Measurements from ENCODE around the gene ABLIM1.

ABLIM1 gene

DNA sequence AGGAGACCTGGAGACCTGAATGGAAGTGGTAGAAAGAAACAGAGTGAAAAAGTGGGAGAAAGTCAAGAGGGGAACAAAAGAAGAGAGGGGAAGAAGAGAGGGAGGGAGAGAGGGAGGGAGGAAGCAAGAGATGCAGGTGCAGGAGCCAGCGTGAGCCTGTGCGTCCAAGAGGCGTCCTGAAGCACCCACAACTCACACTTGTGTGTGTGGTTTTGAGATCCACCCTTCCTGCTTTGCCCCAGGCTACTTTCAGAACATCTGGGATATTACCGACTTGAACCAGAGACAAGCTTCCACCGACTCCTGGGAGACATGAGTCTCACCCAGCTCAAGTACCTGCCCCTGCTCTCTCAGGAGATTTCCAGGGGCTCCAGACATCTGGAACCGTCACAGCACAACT lies 263.5 kb downstream of the ABLIM1 start:
- TF ChIP-seq, protein P1, sequence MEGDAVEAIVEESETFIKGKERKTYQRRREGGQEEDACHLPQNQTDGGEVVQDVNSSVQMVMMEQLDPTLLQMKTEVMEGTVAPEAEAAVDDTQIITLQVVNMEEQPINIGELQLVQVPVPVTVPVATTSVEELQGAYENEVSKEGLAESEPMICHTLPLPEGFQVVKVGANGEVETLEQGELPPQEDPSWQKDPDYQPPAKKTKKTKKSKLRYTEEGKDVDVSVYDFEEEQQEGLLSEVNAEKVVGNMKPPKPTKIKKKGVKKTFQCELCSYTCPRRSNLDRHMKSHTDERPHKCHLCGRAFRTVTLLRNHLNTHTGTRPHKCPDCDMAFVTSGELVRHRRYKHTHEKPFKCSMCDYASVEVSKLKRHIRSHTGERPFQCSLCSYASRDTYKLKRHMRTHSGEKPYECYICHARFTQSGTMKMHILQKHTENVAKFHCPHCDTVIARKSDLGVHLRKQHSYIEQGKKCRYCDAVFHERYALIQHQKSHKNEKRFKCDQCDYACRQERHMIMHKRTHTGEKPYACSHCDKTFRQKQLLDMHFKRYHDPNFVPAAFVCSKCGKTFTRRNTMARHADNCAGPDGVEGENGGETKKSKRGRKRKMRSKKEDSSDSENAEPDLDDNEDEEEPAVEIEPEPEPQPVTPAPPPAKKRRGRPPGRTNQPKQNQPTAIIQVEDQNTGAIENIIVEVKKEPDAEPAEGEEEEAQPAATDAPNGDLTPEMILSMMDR (IDR thresholded peaks at IDR 0.05; ENCODE audit: extremely low read depth, missing control alignments), result no peak
- no peak for DNase-seq (ENCODE audit: low spot score)

DNA sequence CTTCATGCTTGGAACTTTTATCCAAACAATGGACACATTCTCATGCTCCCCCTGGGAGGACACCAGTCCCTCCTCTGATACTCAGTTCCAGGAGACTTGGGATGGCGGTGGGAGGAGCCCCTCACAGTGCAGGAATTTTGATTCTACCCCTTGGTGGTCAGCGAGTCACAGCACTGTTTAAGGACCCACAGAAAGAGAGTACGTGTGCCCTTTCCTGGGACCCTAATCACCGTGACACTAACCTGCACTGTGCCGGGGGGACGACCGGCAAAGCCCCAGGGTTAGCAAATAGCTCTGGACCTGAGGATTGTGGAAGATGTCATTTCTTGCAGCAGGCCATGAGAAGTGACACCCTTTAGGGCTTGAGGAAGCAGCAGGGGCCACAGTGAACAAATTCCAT lies 264.2 kb downstream of the ABLIM1 start:
- TF ChIP-seq, protein P1 (IDR thresholded peaks at IDR 0.05; ENCODE audit: extremely low read depth, missing control alignments), result no peak
- no peak for DNase-seq (ENCODE audit: low spot score)

DNA sequence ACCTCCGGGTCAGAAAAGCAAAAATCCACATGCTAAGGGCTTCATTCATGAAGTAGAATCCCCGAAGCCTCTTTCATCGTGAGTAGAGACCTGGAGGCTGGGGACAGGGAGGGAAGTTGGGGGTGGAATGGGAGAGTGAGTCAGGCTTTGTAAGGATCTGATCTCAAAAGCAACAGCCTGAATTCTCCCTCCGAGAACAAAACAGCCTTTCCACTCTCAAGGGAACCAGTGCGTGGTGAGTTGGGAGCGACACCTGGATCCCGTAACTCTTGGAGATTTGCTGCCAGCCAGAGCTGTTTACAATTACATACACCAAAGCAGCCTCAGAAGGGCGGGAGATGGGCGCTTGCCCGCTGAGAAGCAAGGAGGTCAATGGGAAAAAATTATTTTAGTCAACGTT lies 264.6 kb downstream of the ABLIM1 start:
- DNase-seq (ENCODE audit: low spot score), result no peak
- TF ChIP-seq, protein P1 (IDR thresholded peaks at IDR 0.05; ENCODE audit: extremely low read depth, missing control alignments), result no peak

DNA sequence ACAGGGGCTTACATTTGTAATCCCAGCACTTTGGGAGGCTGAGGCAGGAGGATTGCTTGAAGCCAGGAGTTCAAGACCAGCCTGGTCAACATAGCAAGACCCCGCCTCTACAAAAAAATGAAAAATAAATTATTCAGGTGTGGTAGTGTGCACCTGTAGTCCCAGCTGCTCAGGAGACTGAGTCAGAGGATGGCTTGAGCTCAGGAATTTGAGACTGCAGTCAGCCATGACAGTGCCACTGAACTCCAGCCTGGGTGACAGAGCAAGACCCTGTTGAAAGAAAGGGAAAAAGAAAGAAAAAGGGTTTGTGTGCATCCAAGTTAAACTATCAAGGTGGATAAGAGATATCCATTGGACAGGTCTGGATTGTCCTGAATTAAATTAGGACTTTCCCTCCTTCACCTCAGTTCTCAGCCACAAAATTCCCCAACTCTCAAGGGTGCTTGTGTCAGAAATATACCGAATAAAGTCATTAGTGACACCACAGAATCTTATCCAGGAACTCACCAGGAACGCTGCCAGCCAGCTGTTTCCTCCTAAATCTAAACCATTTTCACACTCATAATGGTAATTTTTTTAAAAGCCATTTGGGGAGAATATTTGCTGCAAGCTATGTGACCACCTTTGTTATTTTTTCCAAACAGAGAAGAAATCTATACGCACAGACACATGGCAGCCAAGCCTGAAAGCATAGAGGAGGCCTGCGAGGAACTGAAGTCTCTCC lies 265.8 kb downstream of the ABLIM1 start:
- no peak for DNase-seq (ENCODE audit: low spot score)
- TF ChIP-seq, protein P1 (IDR thresholded peaks at IDR 0.05; ENCODE audit: extremely low read depth, missing control alignments), result no peak

DNA sequence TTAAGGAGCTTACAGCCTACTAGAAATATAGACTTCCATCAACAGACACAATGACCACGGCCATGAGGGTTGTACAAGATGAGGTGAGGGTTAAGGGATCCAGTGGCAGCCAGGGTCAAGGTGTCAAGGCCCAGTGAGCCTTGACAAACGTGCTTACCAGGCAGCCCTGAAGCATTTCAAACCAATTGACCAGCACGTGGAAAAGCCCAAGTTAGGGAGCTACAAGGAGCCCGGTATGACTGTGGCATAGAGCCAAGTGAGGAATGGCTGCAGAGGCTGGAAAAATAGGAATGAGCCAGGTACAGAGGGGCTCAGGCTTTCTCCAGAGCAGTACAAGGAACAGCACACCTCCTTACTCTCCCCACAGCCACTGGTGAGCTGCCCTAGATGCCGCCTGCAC lies 266.5 kb downstream of the ABLIM1 start:
- no peak for DNase-seq (ENCODE audit: low spot score)
- TF ChIP-seq, protein P1 (IDR thresholded peaks at IDR 0.05; ENCODE audit: extremely low read depth, missing control alignments), result no peak

DNA sequence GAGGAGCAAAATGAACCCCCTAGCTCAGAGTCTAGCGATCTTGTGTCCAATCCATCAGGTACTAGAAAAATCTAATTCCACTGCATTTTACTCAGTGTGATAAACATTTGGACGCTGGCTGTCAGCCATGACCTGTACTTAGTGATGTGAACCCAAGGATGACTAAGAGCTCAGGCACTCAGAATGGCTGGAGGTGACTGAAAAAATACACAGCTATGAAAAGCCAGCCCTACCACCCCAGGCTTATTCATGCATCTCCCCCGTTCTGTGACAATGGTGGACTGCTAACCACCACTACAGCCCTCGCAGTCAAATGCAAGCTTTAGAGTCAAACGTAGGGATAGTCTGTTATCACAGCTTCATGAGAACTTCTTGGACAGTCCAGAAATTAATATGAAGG lies 268.6 kb downstream of the ABLIM1 start:
- TF ChIP-seq, protein P1 (IDR thresholded peaks at IDR 0.05; ENCODE audit: extremely low read depth, missing control alignments), result no peak
- DNase-seq (ENCODE audit: low spot score), result no peak

DNA sequence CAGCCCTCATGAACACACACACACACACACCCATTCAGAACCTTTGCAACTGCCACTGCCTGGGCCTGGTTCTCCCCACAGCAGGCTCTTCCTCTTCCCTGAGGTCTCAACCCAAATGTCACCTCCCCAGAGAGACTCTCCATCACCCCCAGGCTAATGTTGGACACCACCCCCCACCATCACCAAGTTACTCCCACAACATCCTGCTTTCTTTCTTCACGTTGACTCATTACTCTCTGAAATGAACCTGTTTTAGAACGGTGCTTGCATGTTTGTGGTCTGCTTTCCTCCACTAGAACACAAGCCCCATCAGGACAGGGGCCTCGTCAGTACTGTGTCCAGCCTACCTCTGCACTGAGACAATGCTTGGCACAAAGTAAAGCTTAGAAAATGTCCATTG lies 269.8 kb downstream of the ABLIM1 start:
- DNase-seq (ENCODE audit: low spot score), result peak; percentile 62
- TF ChIP-seq, protein P1 (IDR thresholded peaks at IDR 0.05; ENCODE audit: extremely low read depth, missing control alignments), result no peak
